ENCODE data around the gene BRD4.
"Not testable (repeated sequence)": the region's sequence is repeated elsewhere in the genome, so short reads cannot be mapped to it uniquely, and the experiment has no call there.

The BRD4 gene

GRCh38 chr19:15332311-15332996 is at the start of gene BRD4:
BRD4 (minus strand) TSS chr19:15332539; CDS start chr19:15273099, 59,440 bp downstream.
- peak; percentile 72 for DNase-seq (ENCODE audit: low read depth)

GRCh38 chr19:15381864-15382263 is 49.5 kb upstream of the BRD4 start:
- DNase-seq (ENCODE audit: low read depth): no peak

GRCh38 chr19:15381429-15381828 is 49.1 kb upstream of the BRD4 start:
- no peak for DNase-seq (ENCODE audit: low read depth)

GRCh38 chr19:15379999-15380647 is 47.8 kb upstream of the BRD4 start:
- no peak for DNase-seq (ENCODE audit: low read depth)

GRCh38 chr19:15379083-15379998 is 47.0 kb upstream of the BRD4 start, which contains the start of gene AKAP8:
AKAP8 (minus strand) TSS chr19:15379787; CDS start chr19:15379731, 56 bp downstream.
- peak; percentile 97 for DNase-seq (ENCODE audit: low read depth)

GRCh38 chr19:15378534-15379082 is 46.3 kb upstream of the BRD4 start:
- DNase-seq (ENCODE audit: low read depth): peak; percentile 31

- no peak for DNase-seq (ENCODE audit: low read depth)
Observed at GRCh38 chr19:15374796-15375440, 42.6 kb upstream of the BRD4 start.

- no peak for DNase-seq (ENCODE audit: low read depth)
Observed at GRCh38 chr19:15374105-15374651, 41.8 kb upstream of the BRD4 start.

GRCh38 chr19:15373644-15374043 is 41.3 kb upstream of the BRD4 start:
- DNase-seq (ENCODE audit: low read depth): no peak

- DNase-seq (ENCODE audit: low read depth): no peak
Observed at GRCh38 chr19:15372891-15373301, 40.6 kb upstream of the BRD4 start.

GRCh38 chr19:15372470-15372869 is 40.1 kb upstream of the BRD4 start:
- no peak for DNase-seq (ENCODE audit: low read depth)

GRCh38 chr19:15371786-15372380 is 39.5 kb upstream of the BRD4 start:
- no peak for DNase-seq (ENCODE audit: low read depth)

GRCh38 chr19:15371119-15371518 is 38.8 kb upstream of the BRD4 start:
- no peak for DNase-seq (ENCODE audit: low read depth)

- no peak for DNase-seq (ENCODE audit: low read depth)
Observed at GRCh38 chr19:15369594-15369891, 37.2 kb upstream of the BRD4 start.

- no peak for DNase-seq (ENCODE audit: low read depth)
Observed at GRCh38 chr19:15368798-15369593, 36.7 kb upstream of the BRD4 start.

GRCh38 chr19:15368051-15368632 is 35.8 kb upstream of the BRD4 start:
- no peak for DNase-seq (ENCODE audit: low read depth)

- DNase-seq (ENCODE audit: low read depth): no peak
Observed at GRCh38 chr19:15367439-15367838, 35.1 kb upstream of the BRD4 start.

- no peak for DNase-seq (ENCODE audit: low read depth)
Observed at GRCh38 chr19:15365264-15365663, 32.9 kb upstream of the BRD4 start.

GRCh38 chr19:15363791-15364190 is 31.5 kb upstream of the BRD4 start:
- not testable (repeated sequence) for DNase-seq (ENCODE audit: low read depth)

- not testable (repeated sequence) for DNase-seq (ENCODE audit: low read depth)
Observed at GRCh38 chr19:15363048-15363447, 30.7 kb upstream of the BRD4 start.
